ENCODE data around the gene CLRN3. TPM values are rescaled to one million over a fixed set of nuclear protein-coding genes. Genes with fewer than 3 reads are reported as not detected.

The CLRN3 gene
- total RNA-seq, 1 experiment from 2014 or later: not detected

- DNase-seq (ENCODE audit: low spot score): no peak
These were observed 37.8 kb downstream of the CLRN3 start for GRCh38 chr10:127854769-127855590.

GRCh38 chr10:127853868-127854768, 38.6 kb downstream of the CLRN3 start:
- in situ Hi-C loops (cut with HindIII; ENCODE audit: low sequenced_read_pairs): no loop called here
- DNase-seq (ENCODE audit: low spot score): peak; percentile 72

More at GRCh38 chr10:127854769-127855590, 37.8 kb downstream of the CLRN3 start:
- in situ Hi-C loops (cut with HindIII; ENCODE audit: low sequenced_read_pairs): no loop called here

- DNase-seq (ENCODE audit: low spot score): no peak
- in situ Hi-C loops (cut with HindIII; ENCODE audit: low sequenced_read_pairs): no loop called here
These were observed 40.3 kb downstream of the CLRN3 start for GRCh38 chr10:127852456-127852855.

- DNase-seq (ENCODE audit: low spot score): no peak
- in situ Hi-C loops (cut with HindIII; ENCODE audit: low sequenced_read_pairs): no loop called here
These were observed 41.0 kb downstream of the CLRN3 start for GRCh38 chr10:127851661-127852194.

GRCh38 chr10:127850944-127851343, 41.8 kb downstream of the CLRN3 start:
- in situ Hi-C loops (cut with HindIII; ENCODE audit: low sequenced_read_pairs): no loop called here

GRCh38 chr10:127849921-127850320, 42.8 kb downstream of the CLRN3 start:
- in situ Hi-C loops (cut with HindIII; ENCODE audit: low sequenced_read_pairs): no loop called here

More at GRCh38 chr10:127850944-127851343, 41.8 kb downstream of the CLRN3 start:
- no peak for DNase-seq (ENCODE audit: low spot score)

GRCh38 chr10:127849224-127849623, 43.5 kb downstream of the CLRN3 start:
- in situ Hi-C loops (cut with HindIII; ENCODE audit: low sequenced_read_pairs): no loop called here
- DNase-seq (ENCODE audit: low spot score): no peak

More at GRCh38 chr10:127849921-127850320, 42.8 kb downstream of the CLRN3 start:
- DNase-seq (ENCODE audit: low spot score): no peak

GRCh38 chr10:127848226-127848625, 44.5 kb downstream of the CLRN3 start:
- in situ Hi-C loops (cut with HindIII; ENCODE audit: low sequenced_read_pairs): no loop called here
- DNase-seq (ENCODE audit: low spot score): no peak

GRCh38 chr10:127845756-127846155, 47.0 kb downstream of the CLRN3 start:
- no peak for DNase-seq (ENCODE audit: low spot score)
- in situ Hi-C loops (cut with HindIII; ENCODE audit: low sequenced_read_pairs): no loop called here

- in situ Hi-C loops (cut with HindIII; ENCODE audit: low sequenced_read_pairs): no loop called here
- no peak for DNase-seq (ENCODE audit: low spot score)
These were observed 51.9 kb downstream of the CLRN3 start for GRCh38 chr10:127840884-127841283.

- no peak for DNase-seq (ENCODE audit: low spot score)
- in situ Hi-C loops (cut with HindIII; ENCODE audit: low sequenced_read_pairs): no loop called here
These were observed 55.8 kb downstream of the CLRN3 start for GRCh38 chr10:127836966-127837365.

GRCh38 chr10:127836176-127836575, 56.6 kb downstream of the CLRN3 start:
- DNase-seq (ENCODE audit: low spot score): no peak
- in situ Hi-C loops (cut with HindIII; ENCODE audit: low sequenced_read_pairs): no loop called here

- in situ Hi-C loops (cut with HindIII; ENCODE audit: low sequenced_read_pairs): no loop called here
- no peak for DNase-seq (ENCODE audit: low spot score)
These were observed 58.0 kb downstream of the CLRN3 start for GRCh38 chr10:127834791-127835190.

GRCh38 chr10:127834221-127834620, 58.5 kb downstream of the CLRN3 start:
- DNase-seq (ENCODE audit: low spot score): no peak
- in situ Hi-C loops (cut with HindIII; ENCODE audit: low sequenced_read_pairs): no loop called here

- in situ Hi-C loops (cut with HindIII; ENCODE audit: low sequenced_read_pairs): no loop called here
- no peak for DNase-seq (ENCODE audit: low spot score)
These were observed 58.9 kb downstream of the CLRN3 start for GRCh38 chr10:127833804-127834203.

- DNase-seq (ENCODE audit: low spot score): no peak
These were observed 60.2 kb downstream of the CLRN3 start for GRCh38 chr10:127832501-127832900.

GRCh38 chr10:127830414-127830813, 62.3 kb downstream of the CLRN3 start:
- DNase-seq (ENCODE audit: low spot score): no peak
- in situ Hi-C loops (cut with HindIII; ENCODE audit: low sequenced_read_pairs): no loop called here

More at GRCh38 chr10:127832501-127832900, 60.2 kb downstream of the CLRN3 start:
- in situ Hi-C loops (cut with HindIII; ENCODE audit: low sequenced_read_pairs): no loop called here
